Measurements from ENCODE around the gene PARP9.

GRCh38 chr3:122586098-122586497 is 22.0 kb upstream of the PARP9 start:
- no peak for TF ChIP-seq CTCF (IDR thresholded peaks at IDR 0.05; ENCODE audit: low read length)
- no peak for TF ChIP-seq EZH2phosphoT487 (IDR thresholded peaks at IDR 0.05; ENCODE audit: low read length)

All from MM.1S (cell line).